T-helper 2 cell treated with Interferon-gamma antibody and Interleukin-4, amounts not matched to agents 5 μg/mL and 100 μg/mL, for 36 hours (primary cell): ENCODE measurements around the gene CUL4B.

Source experiments
- DNase-seq: peaks from one replicate; pipeline ENCODE4 v3.0.0; 2021; ENCODE audit warnings: low spot score
- H3K27ac Mint-ChIP-seq: one replicate; pipeline ENCODE4 v1.8.0; 2021; ENCODE audit warnings: mild to moderate bottlenecking, mixed read lengths
- H3K27me3 Mint-ChIP-seq: one replicate; pipeline ENCODE4 v1.8.0; 2021; ENCODE audit warnings: low read depth, mixed read lengths
- H3K36me3 Mint-ChIP-seq: one replicate; pipeline ENCODE4 v1.8.0; 2021; ENCODE audit warnings: low read depth, mixed read lengths
- H3K4me1 Mint-ChIP-seq: one replicate; pipeline ENCODE4 v1.8.0; 2021; ENCODE audit warnings: low read depth, mixed read lengths
- H3K4me3 Mint-ChIP-seq: one replicate; pipeline ENCODE4 v1.8.0; 2022; ENCODE audit warnings: mild to moderate bottlenecking, moderate library complexity, mixed read lengths
- H3K9me3 Mint-ChIP-seq: one replicate; pipeline ENCODE4 v1.8.0; 2021; ENCODE audit warnings: mixed read lengths

The CUL4B gene

GRCh38 chrX:120560405-120560841 is 339 bp downstream of the CUL4B start:
- H3K27me3 Mint-ChIP-seq, result no peaks in the 10 kb centered on the region

GRCh38 chrX:120559804-120560203 is 958 bp downstream of the CUL4B start:
- H3K27me3 Mint-ChIP-seq, result no peaks in the 10 kb centered on the region
- H3K9me3 Mint-ChIP-seq, result no peaks in the 10 kb centered on the region
- no peak for DNase-seq
- peaks cover 16% of the 10 kb centered on the region for H3K36me3 Mint-ChIP-seq
- peaks cover 24% of the 10 kb centered on the region for H3K4me1 Mint-ChIP-seq
- peak overlapping the region; percentile 100 for H3K4me3 Mint-ChIP-seq
- peak overlapping the region; percentile 98 for H3K27ac Mint-ChIP-seq

More at GRCh38 chrX:120560405-120560841, 339 bp downstream of the CUL4B start:
- Mint-ChIP-seq H3K27ac (peak overlapping the region; percentile 98), H3K36me3 (peaks cover 16% of the 10 kb centered on the region), H3K4me1 (peaks cover 24% of the 10 kb centered on the region), H3K9me3 (no peaks in the 10 kb centered on the region), H3K4me3 (peak overlapping the region; percentile 100)
- DNase-seq, result peak; percentile 40

GRCh38 chrX:120556251-120556650 is 4.5 kb downstream of the CUL4B start:
- Mint-ChIP-seq H3K4me1 (peaks cover 14% of the 10 kb centered on the region), H3K4me3 (no peak overlapping the region), H3K9me3 (no peaks in the 10 kb centered on the region), H3K27me3 (no peaks in the 10 kb centered on the region), H3K27ac (no peak overlapping the region), H3K36me3 (peaks cover 24% of the 10 kb centered on the region)
- DNase-seq, result no peak

- Mint-ChIP-seq H3K27ac (no peak overlapping the region), H3K4me1 (peaks cover 5% of the 10 kb centered on the region), H3K9me3 (no peaks in the 10 kb centered on the region), H3K27me3 (no peaks in the 10 kb centered on the region), H3K36me3 (peaks cover 25% of the 10 kb centered on the region), H3K4me3 (no peak overlapping the region)
- DNase-seq, result peak; percentile 19
These were observed 11.0 kb downstream of the CUL4B start for GRCh38 chrX:120549483-120550452.

GRCh38 chrX:120536061-120536460 is 24.7 kb downstream of the CUL4B start:
- H3K27me3 Mint-ChIP-seq, result no peaks in the 10 kb centered on the region
- DNase-seq, result no peak
- H3K4me3 Mint-ChIP-seq, result no peak overlapping the region
- no peaks in the 10 kb centered on the region for H3K4me1 Mint-ChIP-seq
- H3K9me3 Mint-ChIP-seq, result no peaks in the 10 kb centered on the region
- H3K27ac Mint-ChIP-seq, result no peak overlapping the region
- peaks cover 33% of the 10 kb centered on the region for H3K36me3 Mint-ChIP-seq

- H3K4me3 Mint-ChIP-seq, result no peak overlapping the region
- H3K27me3 Mint-ChIP-seq, result no peaks in the 10 kb centered on the region
- DNase-seq, result no peak
- H3K27ac Mint-ChIP-seq, result no peak overlapping the region
- no peaks in the 10 kb centered on the region for H3K9me3 Mint-ChIP-seq
- peaks cover 29% of the 10 kb centered on the region for H3K36me3 Mint-ChIP-seq
- no peaks in the 10 kb centered on the region for H3K4me1 Mint-ChIP-seq
These were observed 26.2 kb downstream of the CUL4B start for GRCh38 chrX:120534413-120535205.

- Mint-ChIP-seq H3K4me1 (no peaks in the 10 kb centered on the region), H3K27me3 (no peaks in the 10 kb centered on the region), H3K4me3 (no peak overlapping the region), H3K36me3 (peaks cover 16% of the 10 kb centered on the region), H3K9me3 (no peaks in the 10 kb centered on the region), H3K27ac (no peak overlapping the region)
- DNase-seq, result no peak
These were observed 37.9 kb downstream of the CUL4B start for GRCh38 chrX:120522820-120523219.

GRCh38 chrX:120517936-120518335 is 42.8 kb downstream of the CUL4B start:
- H3K27ac Mint-ChIP-seq, result no peak overlapping the region
- no peak for DNase-seq
- no peaks in the 10 kb centered on the region for H3K27me3 Mint-ChIP-seq
- H3K4me1 Mint-ChIP-seq, result no peaks in the 10 kb centered on the region
- H3K4me3 Mint-ChIP-seq, result no peak overlapping the region
- no peaks in the 10 kb centered on the region for H3K9me3 Mint-ChIP-seq
- H3K36me3 Mint-ChIP-seq, result peaks cover 10% of the 10 kb centered on the region

- Mint-ChIP-seq H3K4me1 (no peaks in the 10 kb centered on the region), H3K27me3 (no peaks in the 10 kb centered on the region), H3K36me3 (no peaks in the 10 kb centered on the region), H3K27ac (no peak overlapping the region), H3K9me3 (no peaks in the 10 kb centered on the region), H3K4me3 (no peak overlapping the region)
- no peak for DNase-seq
These were observed 46.5 kb downstream of the CUL4B start for GRCh38 chrX:120514236-120514635.

- no peak overlapping the region for H3K27ac Mint-ChIP-seq
- no peaks in the 10 kb centered on the region for H3K4me1 Mint-ChIP-seq
- no peak overlapping the region for H3K4me3 Mint-ChIP-seq
- no peaks in the 10 kb centered on the region for H3K27me3 Mint-ChIP-seq
- DNase-seq, result no peak
- H3K9me3 Mint-ChIP-seq, result no peaks in the 10 kb centered on the region
- no peaks in the 10 kb centered on the region for H3K36me3 Mint-ChIP-seq
These were observed 48.1 kb downstream of the CUL4B start for GRCh38 chrX:120512627-120513026.

GRCh38 chrX:120512222-120512621 is 48.5 kb downstream of the CUL4B start:
- Mint-ChIP-seq H3K4me3 (no peak overlapping the region), H3K4me1 (no peaks in the 10 kb centered on the region), H3K27me3 (no peaks in the 10 kb centered on the region), H3K27ac (no peak overlapping the region), H3K9me3 (no peaks in the 10 kb centered on the region), H3K36me3 (no peaks in the 10 kb centered on the region)
- DNase-seq, result no peak

GRCh38 chrX:120504569-120504968 is 56.2 kb downstream of the CUL4B start:
- no peak overlapping the region for H3K27ac Mint-ChIP-seq
- peaks cover 2% of the 10 kb centered on the region for H3K27me3 Mint-ChIP-seq

GRCh38 chrX:120499301-120500072 is 61.3 kb downstream of the CUL4B start:
- DNase-seq, result no peak
- Mint-ChIP-seq H3K27me3 (peaks cover 2% of the 10 kb centered on the region), H3K9me3 (no peaks in the 10 kb centered on the region), H3K36me3 (no peaks in the 10 kb centered on the region), H3K4me1 (peaks cover 8% of the 10 kb centered on the region), H3K4me3 (no peak overlapping the region), H3K27ac (no peak overlapping the region)

More at GRCh38 chrX:120504569-120504968, 56.2 kb downstream of the CUL4B start:
- Mint-ChIP-seq H3K36me3 (no peaks in the 10 kb centered on the region), H3K9me3 (no peaks in the 10 kb centered on the region), H3K4me1 (peaks cover 1% of the 10 kb centered on the region), H3K4me3 (no peak overlapping the region)
- no peak for DNase-seq
